ENCODE results near the gene TMTC1.

- no peak for TF ChIP-seq CTCF (IDR thresholded peaks at IDR 0.05; ENCODE audit: low read depth, low read length)
- TF ChIP-seq EZH2phosphoT487 (IDR thresholded peaks at IDR 0.05; ENCODE audit: low read depth) = no peak
These were observed 267.3 kb downstream of the TMTC1 start for GRCh38 chr12:29516431-29516875.

All from OCI-LY3 (cell line).